ENCODE data around the gene FANCC.

Gene FANCC

DNA sequence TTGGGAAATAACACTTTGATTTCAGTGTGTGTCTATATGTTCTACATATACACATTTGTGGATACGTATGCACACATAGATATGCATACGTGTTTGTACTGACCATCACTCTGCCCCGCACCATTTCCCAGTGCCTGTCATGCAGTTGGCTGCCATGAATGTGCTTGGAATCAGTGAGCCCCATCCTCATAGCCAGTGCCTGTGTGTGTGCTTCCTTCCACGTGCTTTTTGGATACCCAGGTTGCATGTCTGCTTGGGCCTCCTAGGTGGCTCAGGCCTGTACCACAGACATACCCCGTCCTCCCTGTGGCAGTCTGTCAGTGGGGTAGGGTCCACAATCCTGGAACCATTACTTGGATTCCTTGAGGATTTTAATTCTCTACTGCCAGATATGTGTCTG is 243.6 kb downstream of the FANCC start:
- no peak for DNase-seq

DNA sequence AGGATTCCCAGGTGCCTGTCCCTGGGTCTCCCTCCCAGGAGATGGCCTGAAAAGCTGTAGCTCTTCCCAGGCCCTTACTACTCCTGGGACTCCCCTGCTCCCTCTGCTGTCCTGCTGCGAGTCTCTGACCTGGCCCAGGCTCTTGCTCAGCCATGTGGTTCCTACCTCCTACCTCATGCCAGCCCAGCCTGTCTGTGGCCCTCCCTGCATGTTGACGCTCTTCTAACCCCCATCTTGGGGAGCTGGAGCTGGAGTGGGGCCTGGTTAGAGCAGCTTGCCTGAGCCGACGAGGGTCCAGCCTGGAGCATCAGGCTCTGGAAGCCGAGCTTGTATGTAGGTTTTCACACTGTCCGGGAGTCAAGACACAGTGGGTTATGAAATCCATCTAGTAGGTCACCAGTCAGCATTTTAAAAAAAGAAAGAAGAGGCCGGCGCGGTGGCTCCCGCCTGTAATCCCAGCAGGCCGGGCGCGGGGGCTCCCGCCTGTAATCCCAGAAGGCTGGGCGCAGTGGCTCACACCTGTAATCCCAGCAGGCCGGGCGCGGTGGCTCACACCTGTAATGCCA is 244.4 kb downstream of the FANCC start:
- no peak for DNase-seq

DNA sequence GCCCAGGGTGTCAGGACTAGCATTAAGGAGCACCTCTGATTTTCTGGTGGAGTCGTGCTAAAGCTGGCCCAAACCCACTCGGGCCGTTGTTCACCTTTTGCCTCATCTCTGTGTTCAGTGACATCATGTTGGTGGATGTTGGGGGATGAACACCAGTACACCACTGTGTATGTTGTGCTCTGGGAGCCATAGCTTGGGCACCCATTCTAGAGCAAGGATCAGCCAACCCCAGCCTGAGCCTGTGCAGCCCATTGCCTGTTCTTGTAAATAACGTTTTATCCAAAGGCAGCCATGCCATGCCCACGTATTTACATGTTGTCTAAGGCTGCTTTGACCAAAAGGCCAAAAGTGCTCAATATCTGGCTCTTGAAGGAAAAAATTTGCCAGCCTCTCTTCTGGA is 245.6 kb downstream of the FANCC start:
- no peak for DNase-seq

DNA sequence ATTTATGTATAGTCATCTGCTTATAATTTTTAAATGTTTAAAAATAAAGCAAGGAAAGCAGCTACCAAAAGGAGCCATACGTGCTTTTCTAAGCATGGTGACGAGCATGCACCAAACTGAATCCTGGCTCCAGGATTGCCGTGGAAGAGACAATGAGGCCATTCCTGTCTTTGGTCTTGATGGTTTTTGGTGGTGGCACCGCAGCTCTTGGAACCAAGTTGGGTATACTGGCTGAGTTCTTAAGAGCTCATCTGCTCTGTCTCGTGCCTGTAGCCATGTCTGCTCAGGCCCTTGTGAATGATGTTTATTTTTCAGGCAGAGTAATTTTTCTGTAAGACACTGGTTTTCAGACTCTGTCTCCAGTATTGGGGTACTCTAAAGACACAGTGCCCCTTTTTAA is 246.1 kb downstream of the FANCC start:
- no peak for DNase-seq

DNA sequence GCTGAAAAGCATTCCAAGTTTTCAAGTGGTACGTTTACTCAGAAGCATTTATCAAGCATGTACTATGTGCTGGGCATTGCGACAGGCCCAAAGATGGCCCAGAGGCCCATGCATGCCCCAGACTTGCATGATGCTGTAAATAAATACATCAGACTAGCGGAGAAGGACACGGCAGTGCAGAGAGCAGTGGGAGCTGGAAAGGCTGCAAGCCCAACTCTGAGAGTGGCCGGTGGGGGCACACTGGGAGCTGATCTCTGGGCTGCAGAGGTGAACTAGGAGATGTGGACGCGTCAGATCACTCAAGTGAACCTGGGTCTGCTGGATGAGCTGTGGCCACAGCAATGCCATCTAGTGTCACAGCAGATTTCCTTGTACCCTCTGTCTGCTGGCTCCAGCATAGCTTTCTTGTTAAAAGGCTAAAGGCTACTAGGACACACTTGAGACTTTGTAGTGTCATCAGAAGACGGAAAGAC is 246.9 kb downstream of the FANCC start:
- no peak for DNase-seq

DNA sequence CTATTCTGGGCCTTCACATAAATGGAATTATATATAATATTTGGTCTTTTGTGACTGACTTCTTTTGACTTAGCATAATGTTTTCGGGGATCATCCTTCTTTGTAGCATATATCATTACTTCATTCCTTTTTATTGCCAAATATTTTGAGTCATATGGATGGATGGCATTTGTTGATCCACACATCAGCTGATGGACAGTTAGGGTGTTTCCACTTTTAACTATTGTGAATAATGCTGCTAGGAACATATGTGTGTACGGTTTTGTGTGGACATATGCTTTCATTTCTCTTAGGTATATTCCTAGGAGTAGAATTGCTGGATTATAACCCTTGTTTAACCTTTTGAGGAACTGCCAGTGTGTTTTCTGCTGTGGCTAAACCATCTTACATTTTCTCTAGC is 249.6 kb downstream of the FANCC start:
- no peak for DNase-seq

DNA sequence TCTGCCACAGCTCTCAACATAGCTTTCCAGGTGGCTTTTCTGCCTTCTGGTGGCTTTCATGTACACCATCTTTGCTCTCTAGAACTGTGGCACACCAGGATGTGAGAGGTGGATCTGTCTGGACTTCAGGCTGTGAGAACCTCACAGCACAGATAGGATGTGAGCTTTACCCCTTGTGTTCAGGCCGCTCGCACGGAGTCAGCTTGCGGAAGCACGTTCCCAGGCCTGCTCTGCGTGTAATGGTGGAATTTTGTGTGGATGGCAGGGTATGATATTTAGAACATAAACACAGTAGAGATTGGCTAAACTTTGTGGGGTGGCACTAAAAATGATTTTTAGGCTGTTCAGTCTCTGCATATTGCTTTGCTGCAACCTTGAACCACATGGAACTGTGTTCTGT is 250.5 kb downstream of the FANCC start:
- DNase-seq = no peak

DNA sequence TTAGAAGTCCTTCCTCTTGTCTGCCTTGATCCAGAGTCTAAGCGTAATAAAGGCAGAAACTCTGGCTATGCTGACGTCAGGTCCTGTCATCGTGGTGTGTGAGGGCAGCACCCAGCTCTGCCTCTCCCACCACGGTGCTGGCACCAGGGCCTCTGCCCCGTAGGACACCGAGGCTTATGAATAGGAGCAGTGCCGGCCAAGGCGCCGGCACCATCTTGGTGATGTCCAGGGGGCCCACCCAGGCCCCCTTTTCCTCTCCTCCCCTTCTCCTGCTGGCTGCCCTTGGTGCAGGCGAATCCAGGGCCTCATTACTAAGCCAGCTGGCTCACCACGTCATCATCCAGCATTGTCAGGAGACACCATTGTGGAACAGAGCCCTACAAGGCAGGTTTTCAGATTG is 252.3 kb downstream of the FANCC start:
- peak in 16 of 56 donors; percentile 31 to 65 (median 48) for DNase-seq

DNA sequence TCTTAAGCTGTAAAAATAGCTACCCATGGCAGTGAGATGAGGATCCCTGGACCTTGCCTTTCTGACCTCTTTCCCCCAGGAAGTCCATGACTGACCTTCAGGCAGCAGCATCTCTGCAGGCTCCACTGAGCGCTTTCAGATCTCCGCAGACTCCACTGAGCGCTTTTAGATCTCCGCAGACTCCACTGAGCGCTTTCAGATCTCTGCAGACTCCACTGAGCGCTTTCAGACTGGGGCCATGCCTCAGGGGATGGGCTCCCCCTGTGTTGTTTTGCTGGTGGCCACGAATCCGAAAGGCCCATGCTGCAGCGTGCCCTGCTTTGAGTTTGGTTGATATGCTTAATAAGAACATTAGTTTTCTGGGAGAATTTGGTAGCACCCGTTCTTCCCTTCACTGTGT is 254.2 kb downstream of the FANCC start:
- DNase-seq = no peak

DNA sequence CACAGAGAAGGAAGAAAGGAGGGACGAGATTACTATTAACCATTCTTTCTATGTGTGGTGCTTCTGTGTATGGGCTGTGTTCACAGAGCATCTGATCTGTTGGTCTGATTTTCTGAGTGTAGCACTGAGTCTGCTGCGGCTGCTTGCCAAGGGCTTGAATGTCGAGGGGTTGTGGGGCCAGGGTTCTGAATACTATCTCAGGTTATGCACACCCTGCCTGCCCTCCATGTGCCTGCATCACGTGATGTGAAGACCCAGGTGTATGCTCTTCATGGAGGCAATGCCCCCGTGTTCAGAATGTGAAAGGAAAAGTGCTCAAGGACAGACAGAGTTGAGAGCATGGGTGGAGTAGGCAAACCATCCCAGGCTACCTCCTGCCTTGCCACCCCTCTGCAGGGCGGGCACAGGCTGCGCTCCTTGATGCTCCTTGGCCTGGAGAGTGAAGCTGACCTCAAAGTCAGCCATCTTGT is 254.9 kb downstream of the FANCC start:
- no peak for DNase-seq

DNA sequence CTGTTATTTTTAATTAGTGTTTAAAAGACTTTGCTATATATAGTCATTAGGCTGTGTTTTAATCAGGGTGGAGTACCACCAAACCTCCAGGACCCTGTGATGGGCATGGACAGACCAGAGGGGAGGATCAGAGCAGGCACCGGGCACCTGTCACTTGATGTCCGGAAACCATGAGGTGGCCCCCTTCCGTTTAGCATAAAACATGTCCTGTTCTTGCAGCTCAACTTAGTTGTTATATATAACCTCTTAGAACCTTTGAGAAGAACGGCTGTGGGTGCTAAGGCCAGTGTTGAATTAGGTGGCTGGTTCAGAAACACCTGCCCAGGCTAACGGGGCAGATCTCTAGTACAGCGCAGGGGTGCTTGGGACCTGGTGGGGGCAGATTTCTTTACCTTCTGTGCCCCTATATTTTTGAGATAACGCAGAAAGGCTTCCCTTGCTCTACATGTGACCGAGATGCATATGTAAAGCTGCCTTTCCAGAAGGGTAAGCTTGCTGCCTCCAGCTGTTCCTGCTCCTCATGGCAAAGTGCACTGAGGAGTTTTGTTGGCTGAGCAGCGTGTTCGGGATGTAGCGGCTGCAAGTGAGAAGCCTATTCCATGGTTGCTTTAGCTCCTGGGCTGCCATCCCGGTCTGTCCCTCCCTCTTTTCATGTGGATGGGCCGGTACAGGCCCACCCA is 255.5 kb downstream of the FANCC start:
- DNase-seq = peak in 1 of 56 donors; percentile 30

DNA sequence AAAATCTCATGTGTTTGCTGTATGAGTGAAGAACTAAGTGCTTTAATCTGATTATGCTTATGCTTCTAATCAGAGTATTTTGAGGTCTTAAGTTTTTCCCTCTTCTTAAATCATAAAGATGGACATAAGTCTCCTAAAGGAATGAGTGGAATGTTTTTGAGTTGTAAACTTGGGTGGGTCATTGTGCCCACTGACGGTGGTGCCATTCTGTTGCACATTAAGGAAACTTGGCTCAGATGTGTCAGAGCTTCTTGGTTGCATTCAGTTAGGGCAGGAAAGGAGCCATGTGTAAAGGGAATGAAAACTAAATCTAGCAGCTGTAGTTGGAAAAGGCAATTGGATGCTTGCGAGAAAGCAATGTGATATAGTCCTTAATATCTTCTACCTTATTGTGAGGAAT is 256.6 kb downstream of the FANCC start:
- DNase-seq = no peak

DNA sequence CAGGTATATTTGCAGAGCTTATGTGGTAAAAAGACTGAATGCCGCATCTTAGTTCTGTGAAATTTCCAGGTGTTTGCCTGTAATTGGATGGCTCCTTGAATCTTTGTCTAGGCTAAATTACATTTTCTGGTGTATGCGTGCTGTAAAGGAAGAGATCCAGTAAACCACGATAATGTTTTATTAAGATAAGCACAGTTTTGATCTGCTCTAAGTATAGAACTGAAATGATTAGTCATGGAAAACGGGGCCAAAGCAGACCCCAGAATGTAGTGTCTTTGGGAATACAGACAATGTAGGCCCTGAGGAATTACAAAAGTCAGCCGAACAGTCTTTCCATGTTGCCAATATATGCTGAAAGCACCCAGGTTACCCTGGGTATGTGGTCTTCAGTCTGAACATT is 257.3 kb downstream of the FANCC start:
- DNase-seq = no peak

DNA sequence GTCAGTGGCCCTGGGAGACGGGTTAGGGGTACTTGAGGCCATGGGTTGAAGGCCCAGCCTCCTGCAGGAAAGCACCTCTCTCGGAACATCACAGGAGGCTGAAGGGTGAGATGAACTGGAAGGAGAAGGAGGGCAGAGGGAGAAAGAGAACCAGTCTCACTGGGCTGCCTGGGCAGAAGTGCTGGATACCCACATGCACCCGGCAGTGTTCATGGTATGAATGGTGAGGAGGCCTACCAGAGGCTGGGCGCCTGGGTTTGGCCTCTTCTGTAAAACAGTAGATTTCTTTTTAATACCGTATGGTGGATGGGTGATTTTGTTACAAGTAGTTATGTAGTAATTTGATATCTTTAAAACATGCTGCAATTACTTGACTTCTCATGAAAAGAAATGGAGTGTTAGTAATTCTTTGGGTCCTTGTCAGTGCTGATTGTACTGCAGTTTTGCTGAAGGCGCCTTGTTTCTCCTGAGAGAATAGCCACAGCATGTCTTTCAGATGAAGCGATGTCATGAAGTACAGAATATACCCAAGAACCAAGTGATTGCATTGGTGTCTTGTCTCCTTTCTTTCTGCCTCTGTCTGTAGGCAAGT is 258.6 kb downstream of the FANCC start:
- DNase-seq = no peak

DNA sequence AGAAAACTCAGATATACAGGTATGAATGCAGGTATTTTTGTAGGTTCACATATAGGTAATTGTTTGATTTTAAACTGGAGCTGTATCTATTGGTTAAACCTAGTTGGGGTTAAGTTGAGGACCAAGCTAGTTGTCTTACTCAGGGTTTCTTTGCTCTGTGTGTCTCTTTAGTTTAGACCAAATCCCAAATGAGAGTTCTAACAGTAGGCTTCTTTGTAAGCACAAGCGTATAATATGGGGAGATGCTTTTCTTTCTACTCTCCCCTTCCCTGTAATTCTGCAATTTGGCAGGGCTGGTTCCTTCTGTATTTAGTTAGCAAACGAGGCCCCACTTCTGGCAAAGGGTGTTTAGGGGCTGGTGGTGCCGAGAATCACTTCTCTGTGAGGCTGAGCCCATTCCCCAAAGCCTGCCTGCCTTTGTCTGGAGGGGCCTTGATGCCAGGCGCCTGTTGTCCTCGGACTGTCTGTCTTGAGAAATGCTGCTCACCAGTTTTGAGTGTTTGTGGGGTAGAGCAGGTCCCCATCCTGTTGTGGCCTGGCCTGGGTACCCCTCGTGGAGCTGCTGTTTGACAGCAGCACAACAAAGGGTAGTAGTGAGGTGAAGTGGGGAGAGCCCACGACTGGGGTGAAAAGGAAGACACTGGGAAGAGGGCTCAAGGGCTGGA is 259.3 kb downstream of the FANCC start:
- DNase-seq = no peak

DNA sequence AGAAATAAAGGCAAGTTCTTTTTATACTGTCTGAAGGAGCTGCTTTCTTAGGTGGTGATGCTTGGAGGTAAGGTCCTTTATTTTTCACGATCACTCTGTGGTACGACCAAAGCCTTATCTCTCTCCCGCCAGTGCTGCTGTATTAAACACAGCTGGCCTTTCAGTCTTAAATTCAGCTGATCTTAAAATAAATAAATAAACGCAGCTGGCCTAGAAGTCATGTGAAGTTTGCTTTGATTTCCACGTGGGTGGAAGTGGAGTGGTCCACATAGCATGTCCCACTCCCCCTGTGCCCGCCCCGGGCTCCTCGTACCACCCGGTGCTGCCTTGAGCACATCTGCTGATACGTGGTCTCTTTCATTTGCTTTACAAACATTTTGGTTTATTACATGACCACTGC is 260.4 kb downstream of the FANCC start:
- peak in 2 of 56 donors; percentile 36 to 50 for DNase-seq

DNA sequence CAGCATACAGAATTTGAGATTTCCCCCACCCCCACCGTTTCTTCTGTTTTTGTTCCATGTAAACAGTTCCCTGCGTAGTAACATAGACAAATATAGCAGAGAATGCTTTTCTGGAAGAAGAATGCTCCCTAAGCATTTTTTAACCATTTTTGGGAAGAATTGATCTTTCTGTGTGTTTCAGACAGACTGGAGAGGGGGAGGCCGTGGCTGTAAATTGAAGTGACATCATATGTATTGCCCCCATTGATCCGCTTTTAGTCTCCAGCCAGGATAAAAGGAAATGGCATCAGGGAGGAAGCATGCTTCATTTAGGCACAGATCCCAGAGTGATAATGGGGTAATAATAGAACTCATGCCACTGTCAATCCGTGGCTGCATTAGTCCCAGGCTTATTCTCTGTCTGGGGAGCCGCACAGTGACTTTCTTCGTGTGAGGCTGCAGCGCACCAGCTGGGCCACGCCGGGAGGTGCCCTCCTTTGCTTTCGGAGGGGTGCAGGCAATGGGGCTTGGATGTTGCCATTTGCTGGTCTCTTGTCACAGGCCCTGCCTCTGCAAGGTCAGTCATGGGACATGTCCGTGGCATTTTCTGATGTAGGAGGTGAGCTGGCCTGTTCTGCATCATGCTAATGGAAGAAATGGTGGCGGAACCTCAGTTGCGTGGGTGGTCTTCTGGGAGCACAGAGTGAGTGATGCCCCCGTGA is 261.5 kb downstream of the FANCC start:
- peak in 11 of 56 donors; percentile 33 to 57 (median 40) for DNase-seq

DNA sequence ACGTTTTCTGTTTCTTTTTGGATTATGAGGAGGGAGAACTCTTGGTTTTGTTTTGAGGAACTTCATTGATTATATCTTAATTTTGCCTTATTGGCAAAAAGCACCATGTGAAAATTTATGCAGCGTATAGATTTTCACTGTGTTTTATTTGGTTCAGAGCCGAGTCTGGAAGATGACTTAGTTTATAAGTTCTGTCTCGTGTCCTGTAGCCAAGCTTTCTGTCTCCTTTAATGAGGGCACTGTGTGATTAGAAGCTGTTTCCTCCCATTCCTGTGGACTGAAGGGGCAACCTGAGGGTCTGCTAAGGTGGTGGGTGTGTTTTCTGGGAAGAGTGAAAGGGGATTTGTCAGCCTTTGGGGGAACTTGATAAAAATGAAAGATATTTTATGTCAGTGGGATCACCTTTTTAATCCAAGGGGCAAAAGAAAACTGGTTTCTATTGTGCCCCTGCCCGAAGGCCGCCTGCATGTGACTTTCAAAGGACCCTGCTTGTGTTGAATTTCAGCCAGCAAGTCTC is 262.1 kb downstream of the FANCC start:
- no peak for DNase-seq

DNA sequence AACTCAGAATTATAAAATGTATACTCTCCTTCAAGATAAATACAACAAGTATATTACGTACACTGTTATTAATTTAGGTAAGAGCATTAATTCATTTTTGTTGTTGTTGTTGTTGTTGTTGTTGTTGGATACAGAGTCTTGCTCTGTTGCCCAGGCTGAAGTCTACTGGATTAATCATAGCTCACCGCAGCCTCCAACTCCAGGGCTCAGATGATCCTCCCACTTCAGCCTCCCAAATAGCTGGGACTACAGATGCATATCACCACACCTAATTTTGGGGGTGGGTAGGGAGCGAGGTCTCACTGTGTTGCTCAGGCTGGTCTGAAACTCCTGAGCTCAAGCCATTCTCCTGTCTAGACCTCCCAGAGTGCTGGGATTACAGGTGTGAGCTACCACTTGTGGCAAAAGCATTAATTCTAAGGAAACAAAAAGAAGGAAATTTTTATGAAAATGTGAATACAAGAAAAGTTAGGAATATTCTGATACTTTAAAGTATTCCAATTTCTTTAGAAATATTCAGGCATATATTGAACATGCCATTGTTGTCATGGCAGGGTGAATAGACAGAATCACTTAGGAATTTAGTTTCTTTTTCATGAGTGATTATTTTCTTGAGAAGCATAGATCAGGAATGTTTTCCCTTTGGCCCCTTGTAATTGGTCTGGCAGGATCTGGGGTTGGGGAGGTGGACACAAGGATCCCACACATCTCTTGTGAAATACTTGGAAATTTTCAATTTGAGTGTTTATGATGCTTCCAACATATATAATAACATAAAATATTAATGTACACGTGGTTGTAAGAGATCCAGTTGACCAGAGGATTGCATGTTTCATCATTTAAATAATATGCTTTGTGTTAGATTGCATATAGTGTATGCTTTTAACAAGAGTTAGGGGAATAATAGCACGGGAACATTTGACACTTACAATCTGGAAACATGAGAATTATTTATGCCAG is 263.6 kb downstream of the FANCC start:
- DNase-seq = no peak

DNA sequence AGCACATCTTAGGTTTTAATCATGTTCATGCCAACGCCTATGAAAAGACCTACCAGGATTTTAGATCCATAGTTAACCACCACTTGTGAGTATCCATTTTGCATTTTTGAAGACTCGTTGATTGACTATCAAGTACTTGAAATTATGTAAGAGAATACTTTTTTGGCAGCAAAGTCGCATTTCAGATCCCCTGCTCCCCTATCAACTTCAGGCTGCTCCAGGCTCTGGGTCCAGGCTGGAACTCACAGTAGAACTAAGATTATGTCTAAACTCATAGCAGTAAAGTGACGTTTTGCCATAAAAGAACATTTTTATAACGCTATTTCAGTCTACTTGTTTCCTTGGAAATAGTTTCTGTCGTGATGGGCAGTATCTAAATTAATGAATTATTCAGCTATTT is 267.7 kb downstream of the FANCC start:
- DNase-seq = no peak

Data from amygdala (tissue), 56 donors.